ENCODE results near the gene ABHD17A. TPM values are rescaled to one million over a fixed set of nuclear protein-coding genes. Genes with fewer than 3 reads are reported as not detected.
A peak's percentile ranks its signal among the peaks of the same experiment; 100 is the strongest.

Gene ABHD17A
- total RNA-seq, 1 experiment from 2014 or later: 47.7 TPM

GRCh38 chr19:1925544-1925943, 40.2 kb upstream of the ABHD17A start:
- no peak for DNase-seq
- Histone ChIP-seq H3K4me1 (peaks cover 5% of the 10 kb centered on the region; the same call in 1 of the 2 replicates), H3K36me3 (ENCODE audit: control insufficient read depth, insufficient read depth, low read length) (peaks cover 2% of the 10 kb centered on the region), H3K4me3 (ENCODE audit: low read depth, low read length) (no peak overlapping the region), H3K27me3 (replicated peaks; ENCODE audit: control insufficient read depth, insufficient read depth, low read length) (no peaks in the 10 kb centered on the region), H3K9me3 (no peaks in the 10 kb centered on the region)
- peaks cover 12% of the 10 kb centered on the region for H3K4me1 Mint-ChIP-seq (ENCODE audit: low read depth, unreplicated experiment)
- intact Hi-C loops (cut with micrococcal nuclease; ENCODE audit: unreplicated experiment): no loop called here
- no peaks in the 10 kb centered on the region for H3K9me3 Mint-ChIP-seq (ENCODE audit: unreplicated experiment)
- CTCF ChIA-PET: no interaction called here
- TF ChIP-seq CTCF (IDR thresholded peaks at IDR 0.05; ENCODE audit: insufficient read depth in 1 of 2, low read depth in 1 of 2, low read length in 1 of 2, severe bottlenecking in 1 of 2, unreplicated experiment in 1 of 2): no peak
- H3K27me3 Mint-ChIP-seq (ENCODE audit: insufficient read depth, unreplicated experiment): no peaks in the 10 kb centered on the region
- TSS peak; percentile 76 for BruUV-seq (replicated peaks)
- POLR2A ChIA-PET: no interaction called here
- H3K27ac Mint-ChIP-seq (ENCODE audit: unreplicated experiment): no peak overlapping the region
- no peak overlapping the region for H3K4me3 Mint-ChIP-seq (ENCODE audit: unreplicated experiment)
- H3K36me3 Mint-ChIP-seq (ENCODE audit: insufficient read depth, unreplicated experiment): peaks cover 40% of the 10 kb centered on the region

- BruUV-seq (replicated peaks): no TSS peak
- H3K36me3 ChIP-seq (ENCODE audit: control insufficient read depth, insufficient read depth, low read length): peaks cover 2% of the 10 kb centered on the region
- H3K4me3 ChIP-seq (ENCODE audit: low read depth, low read length): no peak overlapping the region
- no peak for TF ChIP-seq CTCF (IDR thresholded peaks at IDR 0.05; ENCODE audit: insufficient read depth in 1 of 2, low read depth in 1 of 2, low read length in 1 of 2, severe bottlenecking in 1 of 2, unreplicated experiment in 1 of 2)
- intact Hi-C loops (cut with micrococcal nuclease; ENCODE audit: unreplicated experiment): no loop called here
- no peaks in the 10 kb centered on the region for H3K4me1 ChIP-seq
- H3K4me3 Mint-ChIP-seq (ENCODE audit: unreplicated experiment): no peak overlapping the region
- no peak overlapping the region for H3K27ac Mint-ChIP-seq (ENCODE audit: unreplicated experiment)
- peaks cover 44% of the 10 kb centered on the region for H3K36me3 Mint-ChIP-seq (ENCODE audit: insufficient read depth, unreplicated experiment)
- H3K9me3 Mint-ChIP-seq (ENCODE audit: unreplicated experiment): no peaks in the 10 kb centered on the region
- ChIA-PET CTCF (no interaction called here), POLR2A (no interaction called here)
- peaks cover 1% of the 10 kb centered on the region for H3K4me1 Mint-ChIP-seq (ENCODE audit: low read depth, unreplicated experiment)
- no peak for DNase-seq
- H3K27me3 Mint-ChIP-seq (ENCODE audit: insufficient read depth, unreplicated experiment): no peaks in the 10 kb centered on the region
- no peaks in the 10 kb centered on the region for H3K27me3 ChIP-seq (replicated peaks; ENCODE audit: control insufficient read depth, insufficient read depth, low read length)
- no peaks in the 10 kb centered on the region for H3K9me3 ChIP-seq
Observed at GRCh38 chr19:1924320-1924961, 39.1 kb upstream of the ABHD17A start.

- no TSS peak for BruUV-seq (replicated peaks)
- peaks cover 46% of the 10 kb centered on the region for H3K36me3 Mint-ChIP-seq (ENCODE audit: insufficient read depth, unreplicated experiment)
- peaks cover 2% of the 10 kb centered on the region for H3K36me3 ChIP-seq (ENCODE audit: control insufficient read depth, insufficient read depth, low read length)
- intact Hi-C loops (cut with micrococcal nuclease; ENCODE audit: unreplicated experiment): no loop called here
- no peaks in the 10 kb centered on the region for H3K27me3 ChIP-seq (replicated peaks; ENCODE audit: control insufficient read depth, insufficient read depth, low read length)
- no peaks in the 10 kb centered on the region for H3K9me3 ChIP-seq
- H3K27ac Mint-ChIP-seq (ENCODE audit: unreplicated experiment): no peak overlapping the region
- H3K4me1 Mint-ChIP-seq (ENCODE audit: low read depth, unreplicated experiment): no peaks in the 10 kb centered on the region
- H3K9me3 Mint-ChIP-seq (ENCODE audit: unreplicated experiment): no peaks in the 10 kb centered on the region
- H3K4me1 ChIP-seq: no peaks in the 10 kb centered on the region
- H3K27me3 Mint-ChIP-seq (ENCODE audit: insufficient read depth, unreplicated experiment): no peaks in the 10 kb centered on the region
- no peak overlapping the region for H3K4me3 ChIP-seq (ENCODE audit: low read depth, low read length)
- CTCF ChIA-PET: no interaction called here
- no peak for DNase-seq
- no peak overlapping the region for H3K4me3 Mint-ChIP-seq (ENCODE audit: unreplicated experiment)
- POLR2A ChIA-PET: no interaction called here
- TF ChIP-seq CTCF (IDR thresholded peaks at IDR 0.05; ENCODE audit: insufficient read depth in 1 of 2, low read depth in 1 of 2, low read length in 1 of 2, severe bottlenecking in 1 of 2, unreplicated experiment in 1 of 2): no peak
Observed at GRCh38 chr19:1923319-1923718, 38.0 kb upstream of the ABHD17A start.

All from Caco-2 (cell line).